SK-N-SH (cell line): ENCODE measurements around the gene OR10H4.

ENCODE experiments used
- RCOR1 ChIP-seq: fragments of 150-350 bp; IDR thresholded peaks from 2 replicates; pipeline ENCODE4 v1.6.1; 2017; ENCODE audit warnings: antibody characterized with exemption, low read length
- YY1 ChIP-seq: IDR thresholded peaks from 2 replicates; pipeline ENCODE4 v1.4.0; 2012; ENCODE audit warnings: low read depth, mild to moderate bottlenecking
- TF ChIP-seq, protein P1 (sequence below): IDR thresholded peaks from 2 replicates; pipeline ENCODE4 v1.6.1; 2012; ENCODE audit warnings: mild to moderate bottlenecking, low read depth, low read length, moderate library complexity
- TF ChIP-seq, protein P2 (sequence below): IDR thresholded peaks from 2 replicates; pipeline ENCODE4 v1.4.0; 2012; ENCODE audit warnings: low read depth
- TF ChIP-seq, protein P3 (sequence below): fragments of 200-600 bp; sonication (generic); IDR thresholded peaks from 2 replicates; pipeline ENCODE4 v1.6.1; 2017; ENCODE audit warnings: antibody characterized with exemption, mild to moderate bottlenecking, moderate library complexity

DNA sequence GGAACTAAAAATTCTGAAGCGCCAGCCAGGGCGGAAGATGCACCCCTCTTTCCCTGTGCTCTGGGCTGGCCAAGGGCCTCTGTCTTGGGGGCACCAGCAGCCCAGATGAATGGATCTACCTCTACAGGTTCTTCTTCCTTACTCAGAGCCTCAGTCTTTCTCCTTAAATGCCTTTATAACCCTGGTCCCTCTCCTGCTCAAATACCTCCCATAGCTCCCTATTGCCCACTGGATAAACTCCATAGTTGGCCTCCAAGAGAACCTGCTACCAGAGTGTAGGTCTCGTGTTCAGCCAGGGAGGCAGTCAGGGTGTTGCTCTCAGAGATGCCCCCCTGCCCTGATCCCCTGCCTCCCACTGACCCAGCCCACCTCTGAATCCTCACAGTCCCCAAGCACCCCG lies 30.5 kb downstream of the OR10H4 start:
- TF ChIP-seq, protein P1, sequence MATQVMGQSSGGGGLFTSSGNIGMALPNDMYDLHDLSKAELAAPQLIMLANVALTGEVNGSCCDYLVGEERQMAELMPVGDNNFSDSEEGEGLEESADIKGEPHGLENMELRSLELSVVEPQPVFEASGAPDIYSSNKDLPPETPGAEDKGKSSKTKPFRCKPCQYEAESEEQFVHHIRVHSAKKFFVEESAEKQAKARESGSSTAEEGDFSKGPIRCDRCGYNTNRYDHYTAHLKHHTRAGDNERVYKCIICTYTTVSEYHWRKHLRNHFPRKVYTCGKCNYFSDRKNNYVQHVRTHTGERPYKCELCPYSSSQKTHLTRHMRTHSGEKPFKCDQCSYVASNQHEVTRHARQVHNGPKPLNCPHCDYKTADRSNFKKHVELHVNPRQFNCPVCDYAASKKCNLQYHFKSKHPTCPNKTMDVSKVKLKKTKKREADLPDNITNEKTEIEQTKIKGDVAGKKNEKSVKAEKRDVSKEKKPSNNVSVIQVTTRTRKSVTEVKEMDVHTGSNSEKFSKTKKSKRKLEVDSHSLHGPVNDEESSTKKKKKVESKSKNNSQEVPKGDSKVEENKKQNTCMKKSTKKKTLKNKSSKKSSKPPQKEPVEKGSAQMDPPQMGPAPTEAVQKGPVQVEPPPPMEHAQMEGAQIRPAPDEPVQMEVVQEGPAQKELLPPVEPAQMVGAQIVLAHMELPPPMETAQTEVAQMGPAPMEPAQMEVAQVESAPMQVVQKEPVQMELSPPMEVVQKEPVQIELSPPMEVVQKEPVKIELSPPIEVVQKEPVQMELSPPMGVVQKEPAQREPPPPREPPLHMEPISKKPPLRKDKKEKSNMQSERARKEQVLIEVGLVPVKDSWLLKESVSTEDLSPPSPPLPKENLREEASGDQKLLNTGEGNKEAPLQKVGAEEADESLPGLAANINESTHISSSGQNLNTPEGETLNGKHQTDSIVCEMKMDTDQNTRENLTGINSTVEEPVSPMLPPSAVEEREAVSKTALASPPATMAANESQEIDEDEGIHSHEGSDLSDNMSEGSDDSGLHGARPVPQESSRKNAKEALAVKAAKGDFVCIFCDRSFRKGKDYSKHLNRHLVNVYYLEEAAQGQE: no peak
- TF ChIP-seq YY1: no peak
- TF ChIP-seq RCOR1: no peak
- TF ChIP-seq, protein P2, sequence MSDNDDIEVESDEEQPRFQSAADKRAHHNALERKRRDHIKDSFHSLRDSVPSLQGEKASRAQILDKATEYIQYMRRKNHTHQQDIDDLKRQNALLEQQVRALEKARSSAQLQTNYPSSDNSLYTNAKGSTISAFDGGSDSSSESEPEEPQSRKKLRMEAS: no peak
- TF ChIP-seq, protein P3, sequence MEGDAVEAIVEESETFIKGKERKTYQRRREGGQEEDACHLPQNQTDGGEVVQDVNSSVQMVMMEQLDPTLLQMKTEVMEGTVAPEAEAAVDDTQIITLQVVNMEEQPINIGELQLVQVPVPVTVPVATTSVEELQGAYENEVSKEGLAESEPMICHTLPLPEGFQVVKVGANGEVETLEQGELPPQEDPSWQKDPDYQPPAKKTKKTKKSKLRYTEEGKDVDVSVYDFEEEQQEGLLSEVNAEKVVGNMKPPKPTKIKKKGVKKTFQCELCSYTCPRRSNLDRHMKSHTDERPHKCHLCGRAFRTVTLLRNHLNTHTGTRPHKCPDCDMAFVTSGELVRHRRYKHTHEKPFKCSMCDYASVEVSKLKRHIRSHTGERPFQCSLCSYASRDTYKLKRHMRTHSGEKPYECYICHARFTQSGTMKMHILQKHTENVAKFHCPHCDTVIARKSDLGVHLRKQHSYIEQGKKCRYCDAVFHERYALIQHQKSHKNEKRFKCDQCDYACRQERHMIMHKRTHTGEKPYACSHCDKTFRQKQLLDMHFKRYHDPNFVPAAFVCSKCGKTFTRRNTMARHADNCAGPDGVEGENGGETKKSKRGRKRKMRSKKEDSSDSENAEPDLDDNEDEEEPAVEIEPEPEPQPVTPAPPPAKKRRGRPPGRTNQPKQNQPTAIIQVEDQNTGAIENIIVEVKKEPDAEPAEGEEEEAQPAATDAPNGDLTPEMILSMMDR: no peak
